GM21367 (cell line): ENCODE measurements around the gene CACNB2.

Source experiments
- ATAC-seq: cut with Tn5 transposase; IDR thresholded peaks from one replicate; pipeline ENCODE4 v1.9.1; 2021; ENCODE audit not compliant: unreplicated experiment

CACNB2 gene

DNA sequence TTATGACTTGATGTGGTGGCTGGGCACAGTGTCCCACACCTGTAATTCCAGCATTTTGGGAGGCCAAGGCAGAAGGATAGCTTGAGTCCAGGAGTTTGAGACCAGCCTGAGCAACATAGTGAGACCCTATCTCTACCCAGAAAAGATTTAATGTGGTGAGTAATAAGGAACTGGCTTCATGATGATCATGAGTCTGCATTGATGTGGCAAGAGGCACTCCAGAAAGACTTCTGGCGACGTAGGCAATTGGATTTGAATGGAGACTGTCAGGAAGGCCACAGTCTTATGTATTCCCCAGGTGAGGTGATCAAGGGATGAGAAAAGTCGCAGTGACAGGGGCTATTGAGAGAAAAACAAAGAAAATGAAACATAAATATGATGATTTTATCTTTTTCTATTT lies 138.0 kb downstream of the CACNB2 start:
- no peak for ATAC-seq

DNA sequence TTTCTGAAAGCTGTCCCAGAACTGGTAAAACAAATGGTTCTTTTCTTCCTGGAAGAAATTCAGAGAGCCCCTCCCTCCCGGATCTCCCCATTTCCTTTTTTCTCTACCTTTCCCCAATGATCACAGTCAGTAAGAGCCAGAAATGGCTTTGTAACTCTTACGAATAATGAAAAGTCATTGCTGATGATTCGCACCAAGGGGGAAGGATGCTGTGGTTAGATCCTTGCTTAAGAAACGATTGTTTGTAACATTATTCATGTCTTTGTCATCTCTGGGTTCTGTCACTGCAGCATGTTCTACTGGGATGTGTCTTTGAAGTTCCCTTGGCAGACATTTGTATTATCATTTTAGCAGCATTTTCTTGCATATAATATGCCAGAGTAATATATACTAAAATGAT lies 138.9 kb downstream of the CACNB2 start:
- ATAC-seq, result no peak

DNA sequence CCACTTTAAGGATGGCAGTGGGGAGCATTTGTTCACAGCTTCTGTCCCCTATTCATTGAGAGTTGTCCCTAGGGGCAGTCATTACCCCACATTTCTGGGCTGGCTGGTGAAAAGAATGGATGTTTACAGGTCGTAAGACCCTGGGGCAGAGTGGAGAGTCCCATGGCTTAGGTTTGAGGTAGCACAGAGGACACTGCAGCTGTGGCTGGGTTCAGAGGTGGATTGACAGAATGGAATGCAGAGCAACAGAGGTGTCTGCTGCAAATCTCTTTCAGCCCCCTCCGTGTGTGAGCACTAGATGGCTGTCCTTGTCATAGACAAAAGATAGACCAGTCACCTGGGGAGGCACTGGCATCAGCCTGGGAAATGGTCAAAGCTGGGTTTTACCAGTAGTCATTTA lies 141.9 kb downstream of the CACNB2 start:
- no peak for ATAC-seq

DNA sequence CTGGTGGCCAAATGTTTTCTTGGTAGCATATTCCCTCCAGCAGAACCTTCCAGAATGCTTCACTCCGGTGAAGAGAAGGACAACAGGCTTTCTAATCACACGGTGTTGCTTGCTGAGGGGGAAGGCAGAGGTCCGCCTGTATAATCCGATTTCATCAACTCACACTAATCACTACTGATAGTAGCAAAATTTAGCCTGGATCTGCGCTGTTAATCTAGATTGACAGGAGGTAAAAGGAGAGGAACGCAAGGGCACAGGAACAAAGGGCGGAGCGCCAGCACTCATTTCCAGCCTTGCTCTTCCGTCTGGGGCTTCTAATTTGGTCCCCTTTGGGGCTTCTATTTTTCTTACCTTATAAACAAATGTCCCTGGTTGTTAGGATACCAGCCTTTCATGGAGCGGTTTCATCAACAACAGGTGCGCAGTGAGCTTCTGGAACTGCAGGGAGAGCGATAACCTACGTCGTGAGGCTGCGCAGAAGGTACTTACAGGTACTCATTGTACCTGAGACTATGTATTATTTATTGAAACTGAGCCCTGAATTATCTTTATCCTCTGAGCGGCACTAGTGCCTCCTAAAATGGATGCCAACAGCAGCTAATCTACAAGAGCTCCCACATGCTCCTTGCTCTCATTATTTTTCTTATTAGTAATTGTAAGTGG lies 150.6 kb downstream of the CACNB2 start:
- no peak for ATAC-seq

DNA sequence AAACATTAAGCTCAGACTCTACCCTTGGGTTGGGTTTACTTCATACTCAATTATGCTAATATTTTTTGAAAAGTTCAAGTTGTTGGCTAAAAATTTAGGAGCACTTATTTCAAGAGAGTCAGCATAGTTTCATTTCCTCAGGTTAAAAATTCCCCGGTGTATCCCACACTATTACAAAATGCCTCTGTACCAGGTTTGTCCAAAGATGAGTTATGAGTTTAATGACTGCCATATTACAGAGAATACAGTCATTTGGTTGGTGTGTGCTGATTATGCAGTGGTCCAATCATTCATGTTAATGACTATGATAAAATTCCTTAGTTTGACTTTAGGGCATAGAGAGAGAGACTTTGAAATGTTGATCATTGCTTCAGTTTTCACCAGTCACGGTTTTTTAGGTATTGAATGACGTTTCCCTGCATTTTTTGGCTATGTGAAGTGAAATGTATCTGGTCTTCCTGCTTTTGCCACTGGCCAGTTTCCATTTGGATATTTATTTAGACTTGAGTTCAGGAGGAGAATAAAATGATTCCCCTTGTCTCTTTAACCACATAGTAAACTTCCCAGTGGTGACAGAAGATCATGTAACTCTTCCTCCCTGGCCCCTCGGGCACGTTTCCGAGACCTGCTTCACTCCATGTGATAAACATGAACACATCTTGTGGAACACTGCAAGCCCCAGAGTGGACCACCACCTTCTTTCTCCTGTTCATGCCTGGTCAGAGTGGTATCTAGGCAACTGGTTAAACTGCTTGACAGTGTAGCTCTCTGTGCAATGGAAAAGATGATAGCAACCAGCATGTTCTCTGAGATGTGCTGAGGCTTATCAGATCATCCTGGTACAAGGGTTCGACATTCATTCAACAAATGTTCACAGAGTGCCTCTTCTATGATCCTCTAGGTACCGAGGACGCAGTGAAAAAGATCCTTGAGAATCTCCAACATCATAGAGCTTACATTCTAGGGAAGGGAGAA lies 153.6 kb downstream of the CACNB2 start:
- ATAC-seq, result no peak

DNA sequence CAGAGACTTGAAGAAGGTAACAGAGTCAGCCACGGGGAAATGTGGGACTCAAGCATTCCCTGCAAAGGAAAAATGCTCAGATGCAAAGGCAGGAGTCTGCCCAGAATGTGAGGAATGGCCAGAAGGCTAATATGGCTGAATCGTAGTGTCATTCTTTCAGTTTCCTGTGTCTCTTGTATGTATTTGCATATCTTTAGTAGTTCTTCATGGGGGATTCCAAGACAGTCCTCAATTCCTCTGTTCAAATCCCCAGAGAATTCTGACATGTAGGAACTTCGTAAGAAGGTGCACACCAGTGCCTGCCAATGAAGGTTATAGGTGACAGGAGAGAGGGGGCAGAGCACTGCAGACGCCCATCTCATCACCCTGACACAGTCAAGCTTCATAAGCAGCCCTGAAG lies 154.4 kb downstream of the CACNB2 start:
- peak; percentile 56 for ATAC-seq

DNA sequence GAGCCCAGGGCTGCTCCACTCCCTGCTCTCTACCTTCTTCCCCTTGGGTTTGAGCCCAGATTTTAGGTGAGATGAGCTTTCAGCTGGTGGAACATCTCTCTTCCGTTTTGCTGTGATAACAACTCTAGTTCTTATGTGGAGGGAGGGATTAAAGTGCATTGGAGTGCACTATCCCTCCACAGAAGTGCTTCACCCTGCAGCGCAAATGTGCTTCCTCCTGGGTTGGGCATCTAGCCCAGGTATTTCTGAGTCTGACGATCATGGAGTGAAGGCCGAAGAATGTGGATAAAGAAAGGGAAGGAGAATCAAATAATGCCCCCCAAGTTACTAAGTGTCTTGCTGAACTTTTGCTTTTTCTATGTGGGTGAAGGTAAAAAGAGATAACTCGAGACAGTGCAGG lies 157.4 kb downstream of the CACNB2 start:
- ATAC-seq, result no peak

DNA sequence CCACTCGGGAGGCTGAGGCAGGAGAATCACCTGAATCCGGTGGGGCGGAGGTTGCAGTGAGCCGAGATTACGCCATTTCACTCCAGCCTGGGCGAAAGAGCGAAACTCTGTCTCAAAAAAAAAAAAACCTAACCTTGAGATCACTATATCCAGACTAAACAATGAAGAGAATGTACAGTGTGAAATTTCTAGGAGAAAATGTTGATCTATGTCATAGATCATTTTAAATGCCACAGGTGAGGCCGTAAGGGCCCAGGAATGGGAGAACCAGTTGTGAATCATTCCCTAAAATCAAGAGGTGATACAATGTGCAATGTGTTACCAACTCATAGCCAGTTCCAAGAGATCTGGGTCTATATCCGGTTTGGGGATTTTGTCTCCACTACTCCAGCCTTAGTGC lies 158.0 kb downstream of the CACNB2 start:
- ATAC-seq, result no peak

DNA sequence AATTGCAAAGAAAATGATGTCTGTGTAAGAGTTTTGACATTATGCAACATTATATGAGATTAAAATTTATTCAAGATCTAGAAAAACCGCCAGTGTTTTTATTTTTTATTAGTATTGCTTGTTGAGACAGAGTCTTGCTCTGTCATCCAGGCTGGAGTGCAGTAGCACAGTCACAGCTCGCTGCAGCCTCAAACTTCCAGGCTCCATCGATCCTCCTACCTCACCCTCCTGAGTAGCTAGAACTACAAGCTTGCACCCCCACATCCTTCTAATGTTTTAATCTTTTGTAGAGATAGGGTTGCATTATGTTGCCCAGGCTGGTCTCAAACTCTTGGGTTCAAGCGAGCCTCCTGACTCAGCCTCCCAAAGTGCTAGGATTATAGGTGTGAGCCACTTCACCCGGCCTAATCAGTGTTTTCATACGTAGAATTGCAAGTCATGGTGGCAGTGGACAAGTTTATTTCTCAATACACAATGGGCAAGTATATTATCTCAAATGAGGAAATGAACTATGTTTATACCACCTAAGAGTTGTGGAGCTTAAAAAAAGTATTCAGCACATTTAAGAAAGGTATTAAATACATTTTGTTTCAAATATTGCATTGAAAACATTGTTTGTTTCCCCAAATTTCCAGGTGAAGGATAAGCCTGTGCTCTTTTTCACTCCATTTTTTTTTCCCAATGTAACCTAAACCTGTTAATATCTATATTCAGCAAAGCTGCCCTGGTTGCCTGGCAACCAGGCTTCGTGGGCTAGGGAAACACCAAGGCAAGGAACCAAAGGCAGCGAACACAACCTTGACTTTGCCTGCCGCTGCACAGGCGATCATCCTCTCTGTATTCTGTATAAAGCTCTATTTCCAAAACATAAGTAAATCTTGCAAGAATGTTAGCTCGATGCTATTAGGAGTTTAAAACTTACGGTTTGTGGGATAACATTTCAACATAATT lies 163.9 kb downstream of the CACNB2 start:
- ATAC-seq, result no peak

DNA sequence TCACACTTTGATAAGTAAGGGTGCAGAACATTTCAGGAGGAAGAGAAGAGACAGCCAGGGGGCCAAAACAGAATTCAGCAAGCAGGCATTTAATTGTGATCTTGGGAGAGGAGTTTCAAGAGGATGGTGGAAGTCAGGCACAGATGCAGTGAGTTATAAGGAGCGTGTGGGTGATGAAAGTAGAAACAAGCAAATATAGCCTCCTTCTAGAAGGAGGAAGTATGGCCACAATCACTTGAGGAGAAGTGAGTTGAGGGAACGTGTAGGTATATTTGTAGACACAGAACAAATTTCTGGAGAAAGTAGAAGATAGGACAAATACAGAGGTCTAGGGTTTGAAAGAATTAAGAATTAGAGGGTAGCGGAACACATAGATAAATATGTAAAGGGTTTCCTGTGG lies 165.8 kb downstream of the CACNB2 start:
- ATAC-seq, result no peak

DNA sequence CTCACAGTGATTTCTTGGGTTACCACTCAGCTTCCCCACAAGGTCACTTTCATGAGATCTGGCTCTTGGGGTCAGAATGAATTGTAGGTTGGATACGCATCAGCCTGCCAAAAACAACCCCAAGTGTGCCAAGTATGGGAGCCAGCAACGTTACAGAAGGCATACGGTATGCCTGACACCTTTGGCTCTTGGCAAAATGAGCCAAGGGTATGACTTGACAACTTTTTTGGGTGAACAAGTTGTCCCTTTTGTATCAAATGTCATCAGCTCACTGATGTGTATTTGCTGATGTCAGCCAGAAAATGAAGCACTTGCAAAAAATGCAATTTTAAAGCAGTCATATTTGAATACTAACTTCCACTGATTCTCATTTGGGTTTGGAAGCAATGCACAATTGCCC lies 168.4 kb downstream of the CACNB2 start:
- ATAC-seq, result no peak

DNA sequence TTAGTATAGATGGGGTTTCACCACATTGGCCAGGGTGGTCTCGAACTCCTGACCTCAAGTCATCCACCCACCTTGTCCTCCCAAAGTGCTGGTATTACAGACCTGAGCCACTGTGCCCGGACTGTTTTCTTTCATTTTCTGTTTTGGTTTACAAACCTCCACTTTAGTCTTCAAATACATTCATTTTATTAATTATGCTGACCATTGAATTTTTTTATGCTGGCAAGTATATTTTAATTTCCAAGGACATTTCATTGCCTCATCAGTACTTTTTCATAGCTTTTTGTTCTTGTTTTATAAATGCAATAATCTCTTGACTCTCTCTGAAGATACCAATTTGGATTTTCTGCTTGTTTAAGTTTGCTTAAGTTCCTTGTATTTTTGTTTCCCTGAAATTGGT lies 170.5 kb downstream of the CACNB2 start:
- no peak for ATAC-seq

DNA sequence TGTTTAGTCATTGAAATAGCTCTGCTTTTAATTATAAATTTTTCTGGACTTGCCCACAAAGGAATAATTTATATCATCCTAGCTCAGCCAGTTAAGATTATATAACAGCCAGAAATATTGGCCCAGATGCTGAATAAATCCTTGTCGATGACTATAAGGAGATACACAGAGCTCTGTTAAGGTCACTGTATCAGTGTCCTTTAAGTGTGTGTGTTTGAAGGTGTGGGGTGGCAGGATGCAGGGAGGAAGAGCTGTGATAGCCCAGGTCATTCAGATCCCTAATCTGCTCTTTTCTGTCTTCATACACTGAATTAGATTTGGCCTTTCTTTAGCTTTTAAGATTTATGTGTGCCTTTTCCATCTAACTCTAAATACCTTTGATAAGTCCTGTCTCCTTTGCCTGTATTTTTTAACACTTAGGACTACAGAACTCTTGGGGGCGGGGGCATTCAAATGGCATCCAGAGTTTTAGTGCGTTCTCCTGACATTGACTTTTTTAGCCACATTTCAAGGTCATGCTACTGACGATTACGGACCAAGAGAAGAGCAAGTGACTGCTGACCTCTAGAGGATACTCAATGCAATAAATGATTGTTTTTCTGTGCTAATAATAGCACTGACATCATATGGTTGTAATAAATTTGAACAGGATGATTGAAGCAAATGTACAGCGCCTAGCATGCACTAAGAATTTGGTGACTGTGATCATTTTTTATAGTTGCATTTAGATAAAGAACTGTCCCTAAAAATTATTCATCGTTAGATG lies 172.3 kb downstream of the CACNB2 start:
- ATAC-seq, result peak; percentile 92

DNA sequence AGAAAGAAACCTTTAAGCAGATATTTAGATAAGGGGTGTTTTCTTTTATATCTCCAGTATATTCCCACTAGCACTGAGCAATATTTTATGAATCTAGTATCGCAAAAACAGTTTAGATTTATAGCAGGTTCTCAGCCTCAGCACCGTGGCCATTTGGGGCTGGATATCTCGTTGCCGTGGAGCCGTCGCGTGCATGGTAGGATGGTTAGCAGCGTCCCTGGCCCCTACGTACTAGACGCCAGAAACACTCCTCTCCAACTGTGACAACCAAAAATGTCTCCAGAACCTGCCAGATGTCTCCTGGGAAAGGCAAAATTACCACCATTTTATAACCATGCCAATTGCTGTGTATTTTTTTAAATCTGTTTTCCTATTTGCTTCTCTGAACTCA lies 172.9 kb downstream of the CACNB2 start:
- ATAC-seq, result no peak

DNA sequence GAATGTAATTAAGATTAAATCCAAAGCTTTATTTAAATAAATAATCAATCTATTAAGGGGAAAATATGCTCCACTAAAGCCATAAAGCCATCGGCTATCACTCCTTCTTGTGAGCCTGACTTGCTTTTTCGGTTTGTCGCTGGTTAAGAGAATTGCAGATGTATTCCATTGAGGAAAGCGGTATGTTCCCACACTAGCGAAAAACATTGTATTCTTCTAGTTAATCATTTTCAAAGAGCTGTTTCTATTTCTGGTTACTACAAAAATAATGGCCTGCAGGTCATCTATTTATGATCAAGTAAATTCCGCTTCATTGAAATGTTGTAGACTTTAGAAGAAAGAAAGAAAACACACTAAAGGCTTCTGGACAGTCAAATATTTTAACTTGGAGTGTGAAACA lies 173.4 kb downstream of the CACNB2 start:
- ATAC-seq, result no peak

DNA sequence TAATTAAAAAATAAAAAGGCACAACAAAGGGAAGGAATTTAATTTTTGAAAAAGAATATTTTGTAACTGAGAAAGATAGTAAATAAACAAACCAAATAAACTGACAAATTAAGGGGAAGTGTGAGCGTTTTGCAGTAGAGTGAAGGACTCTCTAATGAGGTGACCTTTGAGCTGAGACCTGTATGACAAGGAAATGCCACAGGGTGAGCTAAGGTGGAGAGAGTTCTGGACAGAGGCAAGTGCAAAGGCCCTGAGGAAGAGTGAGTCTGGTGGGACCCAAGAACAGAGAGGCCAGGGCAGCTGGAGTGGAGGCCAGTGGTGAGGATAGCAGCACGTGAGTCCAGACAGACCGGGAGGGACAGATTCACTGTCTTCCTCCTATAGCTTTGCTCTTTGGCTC lies 179.4 kb downstream of the CACNB2 start:
- ATAC-seq, result no peak

DNA sequence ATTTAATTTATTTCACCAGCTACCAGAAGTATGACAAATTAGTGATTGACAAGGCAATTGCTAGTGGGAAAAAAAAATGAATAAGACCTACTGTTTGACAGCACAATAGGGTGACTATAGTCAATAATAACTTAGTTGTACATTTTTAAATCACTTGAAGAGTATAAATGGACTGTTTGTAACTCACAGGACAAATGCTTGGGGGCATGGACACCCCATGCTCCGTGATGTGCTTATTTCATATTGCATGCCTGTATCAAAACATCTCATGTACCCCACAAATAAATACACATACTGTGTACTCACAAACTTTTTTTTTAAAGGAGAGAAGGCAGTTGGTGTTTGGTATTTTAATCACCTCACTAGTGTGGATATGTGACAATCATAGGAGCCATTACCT lies 181.1 kb downstream of the CACNB2 start:
- ATAC-seq, result no peak

DNA sequence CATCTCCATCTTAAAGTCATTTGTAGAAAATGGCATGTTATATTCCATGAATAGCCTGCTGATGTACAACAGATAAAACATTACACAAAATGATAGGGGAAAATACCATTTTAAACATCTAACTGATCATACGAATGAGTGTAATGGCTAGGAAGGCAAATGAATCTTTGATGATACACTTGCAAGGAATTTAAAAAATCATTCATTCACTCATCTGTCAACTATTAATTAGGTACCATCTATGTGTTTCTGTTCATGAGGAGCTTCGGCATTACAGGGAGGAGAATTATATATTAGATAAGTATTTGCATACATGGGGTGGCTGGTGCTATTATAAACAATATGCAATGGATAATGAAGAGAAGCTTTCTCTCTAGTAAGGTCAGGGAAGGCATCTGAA lies 183.7 kb downstream of the CACNB2 start:
- ATAC-seq, result no peak

DNA sequence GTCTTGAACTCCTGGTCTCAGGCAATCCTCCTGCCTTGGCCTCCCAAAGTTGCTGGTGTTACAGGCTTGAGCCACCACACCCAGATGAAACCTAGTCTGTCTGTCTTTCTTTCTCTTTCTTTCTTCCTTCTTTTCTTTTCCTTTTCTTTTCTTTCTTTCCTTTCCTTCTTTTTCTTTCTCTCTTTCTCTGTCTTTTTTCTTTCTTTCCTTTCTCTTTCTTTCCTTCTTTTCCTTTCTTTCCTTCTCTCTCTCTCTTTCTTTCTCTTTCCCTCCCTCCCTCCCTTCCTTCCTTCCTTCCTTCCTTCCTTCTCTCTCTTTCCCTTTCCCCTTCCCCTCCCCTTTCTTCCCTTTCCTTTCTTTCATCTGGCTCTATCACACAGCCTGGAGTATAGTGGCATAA lies 185.2 kb downstream of the CACNB2 start:
- ATAC-seq, result no peak

DNA sequence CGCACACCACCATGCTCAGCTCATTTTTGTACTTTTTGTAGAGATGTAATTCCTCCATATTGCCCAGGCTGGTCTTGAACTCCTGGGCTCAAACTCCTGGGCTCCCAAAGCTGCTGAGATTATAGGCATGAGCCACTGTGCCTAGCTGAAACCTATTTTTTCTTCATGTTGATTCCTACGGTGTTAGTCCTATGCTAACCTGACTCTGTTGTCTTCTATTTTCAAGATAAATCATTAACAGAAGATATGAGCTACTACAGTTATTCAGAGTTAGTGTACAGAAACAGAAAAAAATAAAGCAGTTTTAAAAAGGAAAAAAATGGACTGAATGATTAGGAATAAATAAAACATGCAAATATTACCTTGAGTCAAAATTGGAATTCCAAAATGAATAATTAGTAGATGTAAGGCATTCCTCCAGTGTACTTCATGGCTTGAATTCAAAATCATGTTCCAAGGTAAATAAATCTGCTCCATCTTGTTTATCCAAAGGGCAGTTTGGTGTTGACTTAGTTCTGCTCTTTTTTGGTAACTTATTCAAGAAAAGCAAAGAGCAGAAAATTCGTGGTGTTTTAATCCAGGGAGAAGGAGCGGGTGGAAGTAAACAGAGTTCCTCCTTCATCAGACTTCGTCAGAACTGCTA lies 185.8 kb downstream of the CACNB2 start:
- ATAC-seq, result no peak
